K562 (cell line): ENCODE data around the gene QPCT. TPM values are rescaled to one million over a fixed set of nuclear protein-coding genes. Genes with fewer than 3 reads are reported as not detected.

ENCODE experiments used
- FOXM1 ChIP-seq, 2 experiments: fragments of 450-650 bp in 1 of 2; sonication (generic) in 1 of 2; formaldehyde crosslinking in 1 of 2; IDR thresholded peaks; 2 replicates each; pipeline versions ENCODE4 v1.6.1 to v1.9.0; 2017 to 2022; ENCODE audit warnings: low read depth in 2 of 2, mild to moderate bottlenecking in 2 of 2, missing genetic modification reagents in 1 of 2, moderate library complexity in 1 of 2
- MGA ChIP-seq: fragments of 450-650 bp; IDR thresholded peaks from 2 replicates; pipeline ENCODE4 v1.6.1; 2016; ENCODE audit warnings: mild to moderate bottlenecking, moderate library complexity
- RERE ChIP-seq: sonication (generic); formaldehyde crosslinking; IDR thresholded peaks from 2 replicates; pipeline ENCODE4 v1.8.0; 2023; ENCODE audit warnings: missing genetic modification reagents, mild to moderate bottlenecking, borderline replicate concordance
- RFX1 ChIP-seq: fragments of 450-650 bp; IDR thresholded peaks from 2 replicates; pipeline ENCODE4 v1.6.1; 2016; ENCODE audit warnings: mild to moderate bottlenecking, moderate library complexity
- ZBTB26 ChIP-seq: fragments of 450-650 bp; formaldehyde crosslinking; IDR thresholded peaks from 2 replicates; pipeline ENCODE4 v1.4.0; 2022; ENCODE audit warnings: missing genetic modification characterization
- polyA plus RNA-seq, 8 experiments: library from polyadenylated mRNA; depleted of rRNA in 4 of 8; stranded (reverse) in 5 of 8; unstranded in 3 of 8; fragments of >200 nt; fragmentation: Nextera tagmentation in 2 of 8; fragmentation: Illumina TruSeq in 1 of 8; extraction: Ambion mirVana in 2 of 8; extraction: Trizol in 1 of 8; gene quantifications; 2 replicates each; pipeline versions ENCODE4 v1.2.1 to v1.2.3, GENCODE V29; 2011 to 2014; ENCODE audit warnings: inconsistent platforms in 1 of 8, missing spikeins in 1 of 8
- total RNA-seq, 7 experiments: library from RNA; depleted of rRNA in 6 of 7; stranded (reverse); fragments of >200 nt in 6 of 7; fragmentation: Illumina TruSeq in 2 of 7; extraction: Trizol in 2 of 7; gene quantifications; 2 replicates each; pipeline versions ENCODE4 v1.2.1 to v1.2.3, GENCODE V29; 2011 to 2021; ENCODE audit warnings: low replicate concordance in 1 of 7
- TF ChIP-seq, protein P1 (sequence below): sonication (generic); formaldehyde crosslinking; IDR thresholded peaks from 2 replicates; pipeline ENCODE4 v1.5.0; 2020; ENCODE audit warnings: missing genetic modification reagents

QPCT gene
- total and polyA plus RNA-seq, 9 of the 15 experiments (the other 6 are each of a cell fraction or from before 2014, with no cell fraction given): 0.07 TPM; not detected in 8

GRCh38 chr2:37415128-37415820 is 70.8 kb downstream of the QPCT start (continued):
- TF ChIP-seq MGA (no peak), RERE (CRISPR knock-in tag) (no peak), FOXM1 (IDR thresholded peaks at IDR 0.05; ENCODE audit: low read depth) (peak; percentile 25; the same call in 1 of the 2 replicates), FOXM1 (CRISPR knock-in tag; IDR thresholded peaks at IDR 0.05; ENCODE audit: low read depth) (no peak), ZBTB26 (CRISPR knock-in tag) (no peak), RFX1 (no peak)
- TF ChIP-seq, protein P1, sequence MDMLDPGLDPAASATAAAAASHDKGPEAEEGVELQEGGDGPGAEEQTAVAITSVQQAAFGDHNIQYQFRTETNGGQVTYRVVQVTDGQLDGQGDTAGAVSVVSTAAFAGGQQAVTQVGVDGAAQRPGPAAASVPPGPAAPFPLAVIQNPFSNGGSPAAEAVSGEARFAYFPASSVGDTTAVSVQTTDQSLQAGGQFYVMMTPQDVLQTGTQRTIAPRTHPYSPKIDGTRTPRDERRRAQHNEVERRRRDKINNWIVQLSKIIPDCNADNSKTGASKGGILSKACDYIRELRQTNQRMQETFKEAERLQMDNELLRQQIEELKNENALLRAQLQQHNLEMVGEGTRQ: no peak
